Stomach smooth muscle (tissue), 2 donors: ENCODE measurements around the gene CNGA3.

Experiments used
- H3K27ac ChIP-seq: one replicate; pipeline ENCODE4 v1.7.0; 2013; ENCODE audit warnings: mild to moderate bottlenecking, low read length, inconsistent platforms
- H3K27me3 ChIP-seq, 2 donors: one replicate each; pipeline ENCODE4 v1.7.0; 2013; ENCODE audit warnings: low read length in 2 of 2; ENCODE audit not compliant: insufficient read depth in 2 of 2, control insufficient read depth in 1 of 2
- H3K36me3 ChIP-seq, 2 donors: one replicate each; pipeline ENCODE4 v1.7.0; 2013; ENCODE audit warnings: low read length in 2 of 2; ENCODE audit not compliant: control insufficient read depth in 2 of 2, insufficient read depth in 2 of 2
- H3K4me1 ChIP-seq: one replicate; pipeline ENCODE4 v1.7.0; 2013; ENCODE audit warnings: low read length; ENCODE audit not compliant: control insufficient read depth, insufficient read depth
- H3K4me3 ChIP-seq, 2 donors: one replicate each; pipeline ENCODE4 v1.7.0; 2013; ENCODE audit warnings: low read length in 2 of 2
- H3K9ac ChIP-seq, 2 donors: one replicate each; pipeline ENCODE4 v1.7.0; 2013; ENCODE audit warnings: low read length in 2 of 2, mild to moderate bottlenecking in 1 of 2
- H3K9me3 ChIP-seq, 2 donors: one replicate each; pipeline ENCODE4 v1.7.0; 2013; ENCODE audit warnings: low read length in 2 of 2; ENCODE audit not compliant: control insufficient read depth in 2 of 2
- donor health status: healthy.
- donor health status: Pancreatic carcinoma.

CNGA3 gene

GRCh38 chr2:98356729-98357128 lies 10.5 kb downstream of the CNGA3 start:
- Histone ChIP-seq H3K4me1 (no peaks in the 10 kb centered on the region), H3K9ac (no peak overlapping the region), H3K9me3 (peaks cover 0 to 4% of the 10 kb centered on the region in 2 donors), H3K4me3 (no peak overlapping the region), H3K27me3 (peaks cover 0 to 2% of the 10 kb centered on the region in 2 donors), H3K36me3 (no peaks in the 10 kb centered on the region), H3K27ac (no peak overlapping the region)

- H3K4me1 ChIP-seq = no peaks in the 10 kb centered on the region
- H3K27me3 ChIP-seq = no peaks in the 10 kb centered on the region
- no peak overlapping the region for H3K9ac ChIP-seq
- H3K27ac ChIP-seq = no peak overlapping the region
- H3K36me3 ChIP-seq = no peaks in the 10 kb centered on the region
- H3K4me3 ChIP-seq = no peak overlapping the region
- peaks cover 0 to 4% of the 10 kb centered on the region in 2 donors for H3K9me3 ChIP-seq
Observed at GRCh38 chr2:98357849-98358248, 11.6 kb downstream of the CNGA3 start.

GRCh38 chr2:98359986-98360385 lies 13.7 kb downstream of the CNGA3 start:
- Histone ChIP-seq H3K4me3 (no peak overlapping the region), H3K9ac (no peak overlapping the region), H3K4me1 (no peaks in the 10 kb centered on the region), H3K9me3 (no peaks in the 10 kb centered on the region), H3K27me3 (no peaks in the 10 kb centered on the region), H3K36me3 (no peaks in the 10 kb centered on the region), H3K27ac (no peak overlapping the region)

- Histone ChIP-seq H3K36me3 (no peaks in the 10 kb centered on the region), H3K4me1 (no peaks in the 10 kb centered on the region), H3K9ac (no peak overlapping the region), H3K27me3 (peaks cover 0 to 7% of the 10 kb centered on the region in 2 donors), H3K4me3 (no peak overlapping the region), H3K27ac (no peak overlapping the region), H3K9me3 (peaks cover 6% of the 10 kb centered on the region in 2 donors)
Observed at GRCh38 chr2:98367721-98368120, 21.5 kb downstream of the CNGA3 start.

- H3K9ac ChIP-seq = no peak overlapping the region
- no peaks in the 10 kb centered on the region for H3K36me3 ChIP-seq
- H3K4me1 ChIP-seq = no peaks in the 10 kb centered on the region
- peaks cover 3 to 7% of the 10 kb centered on the region in 2 donors for H3K27me3 ChIP-seq
- no peak overlapping the region for H3K27ac ChIP-seq
- peaks cover 6% of the 10 kb centered on the region in 2 donors for H3K9me3 ChIP-seq
- H3K4me3 ChIP-seq = no peak overlapping the region
Observed at GRCh38 chr2:98369710-98370239, 23.5 kb downstream of the CNGA3 start.

GRCh38 chr2:98372121-98372520 lies 25.9 kb downstream of the CNGA3 start:
- peaks cover 6% of the 10 kb centered on the region in 2 donors for H3K9me3 ChIP-seq
- H3K4me1 ChIP-seq = no peaks in the 10 kb centered on the region
- H3K27ac ChIP-seq = no peak overlapping the region
- peaks cover 6 to 9% of the 10 kb centered on the region in 2 donors for H3K27me3 ChIP-seq
- no peak overlapping the region for H3K9ac ChIP-seq
- no peak overlapping the region for H3K4me3 ChIP-seq
- H3K36me3 ChIP-seq = no peaks in the 10 kb centered on the region

GRCh38 chr2:98372579-98372978 lies 26.3 kb downstream of the CNGA3 start:
- H3K36me3 ChIP-seq = no peaks in the 10 kb centered on the region
- H3K4me3 ChIP-seq = no peak overlapping the region
- H3K4me1 ChIP-seq = no peaks in the 10 kb centered on the region
- H3K27ac ChIP-seq = no peak overlapping the region
- H3K9ac ChIP-seq = no peak overlapping the region
- H3K27me3 ChIP-seq = peaks cover 6 to 9% of the 10 kb centered on the region in 2 donors
- H3K9me3 ChIP-seq = peaks cover 6% of the 10 kb centered on the region in 2 donors

GRCh38 chr2:98374286-98374685 lies 28.0 kb downstream of the CNGA3 start:
- Histone ChIP-seq H3K9ac (no peak overlapping the region), H3K9me3 (no peaks in the 10 kb centered on the region)

GRCh38 chr2:98374958-98375570 lies 28.8 kb downstream of the CNGA3 start:
- Histone ChIP-seq H3K27ac (no peak overlapping the region), H3K9me3 (no peaks in the 10 kb centered on the region), H3K4me3 (no peak overlapping the region), H3K4me1 (peaks cover 3% of the 10 kb centered on the region), H3K9ac (no peak overlapping the region), H3K36me3 (no peaks in the 10 kb centered on the region), H3K27me3 (peaks cover 6 to 7% of the 10 kb centered on the region in 2 donors)

More at GRCh38 chr2:98374286-98374685, 28.0 kb downstream of the CNGA3 start:
- no peak overlapping the region for H3K4me3 ChIP-seq
- peaks cover 6 to 7% of the 10 kb centered on the region in 2 donors for H3K27me3 ChIP-seq
- H3K27ac ChIP-seq = no peak overlapping the region
- H3K4me1 ChIP-seq = peaks cover 1% of the 10 kb centered on the region
- H3K36me3 ChIP-seq = no peaks in the 10 kb centered on the region

GRCh38 chr2:98376301-98376910 lies 30.1 kb downstream of the CNGA3 start:
- Histone ChIP-seq H3K27me3 (peaks cover 7 to 8% of the 10 kb centered on the region in 2 donors), H3K4me3 (no peak overlapping the region), H3K9me3 (no peaks in the 10 kb centered on the region), H3K36me3 (no peaks in the 10 kb centered on the region), H3K27ac (no peak overlapping the region), H3K4me1 (peaks cover 3% of the 10 kb centered on the region), H3K9ac (no peak overlapping the region)

- Histone ChIP-seq H3K9me3 (no peaks in the 10 kb centered on the region), H3K36me3 (no peaks in the 10 kb centered on the region), H3K27me3 (peaks cover 5 to 10% of the 10 kb centered on the region in 2 donors), H3K4me3 (no peak overlapping the region), H3K27ac (no peak overlapping the region), H3K4me1 (peaks cover 3% of the 10 kb centered on the region), H3K9ac (no peak overlapping the region)
Observed at GRCh38 chr2:98376996-98377395, 30.7 kb downstream of the CNGA3 start.
